NCI-H82 treated with DMSO at 0.1 percent for 48 hours (cell line): ENCODE results near the gene CCL26.

ENCODE experiments used
- DNase-seq: peaks from one replicate; lab custom pipeline; 2025; ENCODE audit not compliant: unreplicated experiment; lab: John Stamatoyannopoulos, UW

CCL26 gene

DNA sequence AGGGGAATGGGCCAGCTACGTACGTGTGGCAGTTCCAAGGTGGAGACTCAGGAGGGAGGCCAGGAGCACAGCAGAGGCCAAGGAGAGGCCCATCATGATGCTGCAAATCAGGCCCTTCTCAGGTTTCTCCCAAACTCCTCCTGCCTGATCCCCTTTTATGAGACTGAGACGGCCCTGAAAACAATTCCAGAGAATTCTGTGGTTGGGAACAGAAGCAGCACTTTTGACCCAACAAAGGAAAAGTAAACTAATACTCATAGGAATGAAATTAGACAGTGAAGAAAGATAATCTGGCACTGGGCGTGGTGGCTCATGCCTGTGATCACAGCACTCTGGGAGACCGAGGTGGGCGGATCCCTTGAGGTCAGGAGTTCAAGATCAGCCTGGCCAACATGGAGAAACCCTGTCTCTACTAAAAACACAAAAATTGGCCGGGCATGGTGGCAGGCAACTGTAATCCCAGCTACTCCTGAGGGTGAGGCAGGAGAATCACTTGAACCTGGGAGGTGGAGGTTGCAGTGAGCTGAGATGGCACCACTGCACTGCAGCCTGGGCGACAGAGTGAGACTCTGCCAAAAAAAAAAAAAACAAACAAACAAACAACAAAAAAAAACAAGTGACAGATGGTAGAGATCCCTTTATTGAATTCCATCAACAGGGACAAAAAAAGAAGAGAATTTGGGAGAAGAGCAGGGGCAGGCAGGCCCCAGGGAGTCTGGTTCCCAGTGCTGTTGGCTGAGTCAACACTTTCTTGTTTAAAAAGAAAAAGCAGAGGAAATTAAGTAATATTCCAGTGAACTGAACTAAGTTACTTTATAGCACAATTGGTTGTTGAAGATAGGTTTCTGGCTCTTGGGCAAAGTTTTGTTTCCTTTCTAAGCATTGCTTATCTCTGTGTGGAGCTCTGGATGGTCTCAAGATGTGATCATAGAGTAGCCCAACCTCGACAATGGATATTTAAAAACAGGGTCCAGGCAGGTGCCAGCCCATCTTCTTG lies at the start of gene CCL26:
CCL26 (minus strand) TSS at position 131 of the 997 bp plus-strand sequence; CDS start at position 96, 35 bp downstream.
- no peak for DNase-seq

DNA sequence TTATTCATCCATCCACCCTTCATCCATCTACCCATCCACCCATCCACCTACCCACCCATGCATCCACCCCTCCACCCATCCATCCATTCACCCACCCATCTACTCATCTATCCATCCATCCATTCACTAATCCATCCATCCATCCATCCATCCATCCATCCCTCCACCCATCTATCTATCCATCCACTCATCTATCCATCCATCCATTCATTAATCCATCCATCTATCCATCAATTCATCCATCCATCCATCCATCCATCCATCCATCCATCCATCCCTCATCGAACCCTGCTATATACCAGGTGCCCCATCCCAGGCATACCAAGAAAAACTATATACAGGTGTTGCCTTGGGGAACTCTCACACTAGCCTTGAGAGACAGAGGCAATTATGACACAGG lies 48.7 kb upstream of the CCL26 start:
- no peak for DNase-seq

DNA sequence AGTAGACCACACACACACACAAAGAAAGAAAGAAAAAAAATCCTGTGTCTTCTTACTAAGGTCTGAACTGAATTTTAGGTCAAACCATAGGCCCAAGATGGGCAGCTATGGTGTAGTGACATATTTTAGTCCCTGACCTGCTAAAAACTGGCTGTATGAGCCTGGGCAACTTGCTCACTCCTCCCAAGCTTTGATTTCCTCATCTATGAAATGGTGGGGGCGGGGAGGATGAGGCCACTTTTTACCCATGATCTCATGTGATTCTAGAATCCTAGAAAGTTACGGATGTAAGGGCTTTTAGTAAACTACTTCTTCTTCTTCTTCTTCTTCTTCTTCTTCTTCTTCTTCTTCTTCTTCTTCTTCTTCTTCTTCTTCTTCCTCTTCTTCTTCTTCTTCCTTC lies 47.7 kb upstream of the CCL26 start:
- DNase-seq, result no peak

DNA sequence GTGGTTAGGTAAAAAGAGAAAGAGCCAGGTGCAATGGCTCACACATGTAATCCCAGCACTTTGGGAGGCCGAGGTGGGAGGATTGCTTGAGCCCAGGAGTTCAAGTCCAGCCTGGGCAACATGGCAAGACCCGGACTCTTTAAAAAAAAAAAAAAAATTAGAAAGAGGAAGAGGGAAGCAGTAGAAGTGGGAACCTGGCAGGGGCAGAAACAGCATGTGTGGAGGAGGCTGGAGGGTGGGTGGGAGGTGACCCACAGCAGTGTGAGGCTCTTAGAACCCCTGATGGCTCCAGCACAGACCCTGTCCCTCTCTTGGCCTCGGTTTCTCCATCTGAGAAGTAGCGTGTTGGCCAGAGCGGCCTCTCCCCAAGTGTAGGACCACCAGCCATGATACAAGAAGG lies 46.5 kb upstream of the CCL26 start:
- DNase-seq, result no peak

DNA sequence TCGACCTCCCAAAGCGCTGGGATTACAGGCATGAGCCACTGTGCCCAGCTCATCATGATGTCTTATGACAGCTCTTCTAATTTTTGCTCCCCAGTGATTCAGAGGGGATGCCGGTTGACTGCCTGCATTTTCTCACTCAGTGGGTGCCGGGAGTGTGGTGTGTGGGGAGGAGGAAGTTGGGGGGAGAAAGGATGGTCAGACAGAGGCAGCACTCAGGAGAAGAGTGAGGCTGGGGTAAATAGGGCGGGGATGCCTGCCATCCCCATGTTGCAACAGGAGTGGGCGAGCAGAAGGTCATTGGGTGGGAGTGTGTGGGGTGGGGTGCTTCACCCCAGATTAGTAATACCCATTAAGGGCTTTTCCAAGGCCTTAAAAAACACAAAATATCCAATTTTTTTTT lies 45.1 kb upstream of the CCL26 start:
- no peak for DNase-seq

DNA sequence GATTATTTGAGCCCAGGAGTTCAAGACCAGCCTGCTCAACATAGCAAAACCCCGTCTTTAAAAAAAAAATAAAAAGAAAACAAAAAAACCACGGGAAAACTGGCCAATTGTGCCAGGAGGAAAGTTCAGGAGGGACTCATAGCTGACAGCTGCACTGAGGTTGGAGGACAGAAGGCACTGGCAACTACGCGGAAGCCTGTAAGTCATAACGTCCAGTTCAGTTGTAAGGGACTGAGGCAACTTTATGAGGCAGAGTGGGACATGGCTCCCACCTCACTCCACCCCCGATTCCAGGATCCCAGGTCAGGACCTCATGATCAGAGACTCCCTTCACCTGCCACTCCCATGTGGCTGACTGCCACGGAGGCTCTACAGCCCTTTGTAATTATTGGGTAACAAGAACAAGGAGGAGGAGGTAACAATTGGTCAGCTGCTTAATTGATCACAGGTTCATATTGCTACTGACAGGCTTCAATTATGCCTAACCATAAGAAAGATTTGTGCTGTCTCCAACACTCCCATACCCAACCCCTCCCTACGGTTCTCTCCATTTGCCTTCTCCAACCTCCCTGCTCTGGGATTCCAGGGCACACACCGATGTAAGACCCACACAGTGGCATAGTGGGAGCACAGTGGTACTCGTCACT lies 43.5 kb upstream of the CCL26 start:
- DNase-seq, result no peak

DNA sequence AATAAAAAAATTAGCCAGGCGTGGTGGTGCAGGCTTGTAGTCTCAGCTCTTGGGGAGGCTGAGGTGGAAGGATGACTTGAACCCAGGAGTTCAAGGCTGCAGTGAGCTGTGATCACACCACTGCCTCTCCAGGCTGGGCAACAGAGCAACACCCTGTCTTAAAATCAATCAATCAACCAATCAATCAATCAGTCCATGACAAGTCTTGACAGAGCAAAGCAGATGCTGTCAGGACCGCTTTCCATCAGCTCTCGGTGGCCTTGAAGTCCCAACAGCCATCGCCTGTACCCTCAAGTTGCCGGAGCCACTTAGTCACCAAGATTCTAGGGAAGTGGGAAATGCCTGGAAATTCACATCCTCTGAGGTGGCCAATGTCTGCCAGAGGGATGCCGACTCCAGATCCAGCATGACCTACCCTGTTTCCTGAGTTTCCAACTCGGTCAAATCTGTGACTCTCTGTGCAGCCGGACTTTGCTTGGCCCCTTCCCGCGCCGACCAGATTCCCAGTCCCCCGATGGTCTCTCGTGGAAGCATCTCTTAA lies 42.5 kb upstream of the CCL26 start:
- no peak for DNase-seq

- no peak for DNase-seq
Observed at GRCh38 chr7:75813781-75814236, 41.8 kb upstream of the CCL26 start, which contains the start of gene CCL24. Gene CCL24, minus strand, starts transcription at chr7:75813806. Its CDS starts 91 bp downstream, at chr7:75813715.

- no peak for DNase-seq
Observed at GRCh38 chr7:75813084-75813483, 41.1 kb upstream of the CCL26 start.

DNA sequence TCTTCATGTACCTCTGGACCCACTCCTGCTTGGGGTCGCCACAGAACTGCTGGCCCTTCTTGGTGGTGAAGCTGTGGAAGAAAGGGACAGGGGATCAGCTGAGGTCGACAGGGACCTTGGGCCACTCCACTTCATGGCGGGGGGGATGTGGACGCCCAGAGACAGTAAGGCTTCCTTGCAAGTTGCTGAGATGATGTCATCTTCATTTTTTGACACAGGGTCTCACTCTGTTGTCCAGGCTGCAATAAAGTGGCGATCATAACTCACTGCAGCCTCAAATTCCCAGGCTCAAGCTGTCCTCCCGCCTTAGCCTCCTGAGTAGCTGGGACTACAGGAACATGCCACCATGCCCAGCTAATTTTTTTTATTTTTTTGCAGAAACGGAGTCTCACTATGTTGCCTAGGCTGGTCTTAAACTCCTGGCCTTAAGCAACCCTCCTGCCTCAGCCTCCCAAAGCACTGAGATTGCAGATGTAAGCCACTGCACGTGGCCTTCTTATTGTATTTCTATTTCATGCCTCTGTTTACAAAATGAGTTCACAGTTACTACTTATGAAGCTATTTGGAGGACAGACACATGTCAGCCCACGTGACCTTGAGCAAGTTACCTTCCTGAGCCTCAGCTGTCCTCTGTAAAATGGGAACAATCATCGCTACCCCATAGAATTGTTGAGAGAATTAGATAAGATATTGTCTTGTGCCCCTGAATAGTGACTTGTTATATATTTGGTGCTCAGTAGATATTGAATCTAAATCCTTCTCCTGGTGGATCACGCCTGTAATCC lies 40.1 kb upstream of the CCL26 start:
- no peak for DNase-seq

- DNase-seq, result no peak
Observed at GRCh38 chr7:75809396-75809795, 37.4 kb upstream of the CCL26 start.

- DNase-seq, result no peak
Observed at GRCh38 chr7:75808106-75808505, 36.1 kb upstream of the CCL26 start.

DNA sequence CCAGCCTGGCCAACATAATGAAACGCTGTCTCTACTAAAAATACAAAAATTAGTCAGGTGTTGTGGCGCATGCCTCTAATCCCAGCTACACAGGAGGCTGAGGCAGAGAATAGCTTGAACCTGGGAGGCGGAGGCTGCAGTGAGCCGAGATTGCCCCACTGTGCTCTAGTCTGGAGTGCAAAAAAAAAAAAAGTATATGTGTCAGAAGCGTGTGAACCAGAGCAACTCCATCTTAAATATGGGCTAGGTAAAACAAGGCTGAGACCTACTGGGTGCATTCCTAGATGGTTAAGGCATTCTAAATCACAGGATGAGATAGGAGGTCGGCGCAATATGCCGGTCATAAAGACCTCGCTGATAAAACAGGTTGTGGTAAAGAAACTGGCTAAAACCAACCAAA lies 35.4 kb upstream of the CCL26 start:
- no peak for DNase-seq

- DNase-seq, result no peak
Observed at GRCh38 chr7:75806560-75807307, 34.7 kb upstream of the CCL26 start.

- no peak for DNase-seq
Observed at GRCh38 chr7:75804705-75805104, 32.7 kb upstream of the CCL26 start.

- DNase-seq, result no peak
Observed at GRCh38 chr7:75804004-75804403, 32.0 kb upstream of the CCL26 start.

GRCh38 chr7:75802552-75802821 lies 30.5 kb upstream of the CCL26 start:
- DNase-seq, result no peak

- DNase-seq, result no peak
Observed at GRCh38 chr7:75798770-75799169, 26.8 kb upstream of the CCL26 start.

DNA sequence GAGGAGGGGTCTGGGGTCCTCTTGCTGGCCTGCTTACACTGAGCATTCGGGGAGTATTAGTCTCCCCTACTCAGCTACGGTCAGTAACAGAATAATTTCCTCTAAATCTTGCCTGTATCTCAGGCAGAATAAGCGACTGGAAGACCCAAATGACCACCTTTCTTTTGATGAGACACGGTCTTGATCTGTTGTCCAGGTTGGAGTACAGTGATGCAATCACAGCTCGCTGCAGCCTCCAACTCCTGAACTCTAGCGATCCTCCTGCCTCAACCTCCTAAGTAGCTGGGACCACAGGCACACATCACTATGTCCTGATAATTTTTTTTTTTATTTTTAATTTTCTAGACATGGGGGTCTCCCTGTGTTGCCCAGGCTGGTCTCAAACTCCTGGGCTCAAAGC lies 24.4 kb upstream of the CCL26 start:
- DNase-seq, result no peak

DNA sequence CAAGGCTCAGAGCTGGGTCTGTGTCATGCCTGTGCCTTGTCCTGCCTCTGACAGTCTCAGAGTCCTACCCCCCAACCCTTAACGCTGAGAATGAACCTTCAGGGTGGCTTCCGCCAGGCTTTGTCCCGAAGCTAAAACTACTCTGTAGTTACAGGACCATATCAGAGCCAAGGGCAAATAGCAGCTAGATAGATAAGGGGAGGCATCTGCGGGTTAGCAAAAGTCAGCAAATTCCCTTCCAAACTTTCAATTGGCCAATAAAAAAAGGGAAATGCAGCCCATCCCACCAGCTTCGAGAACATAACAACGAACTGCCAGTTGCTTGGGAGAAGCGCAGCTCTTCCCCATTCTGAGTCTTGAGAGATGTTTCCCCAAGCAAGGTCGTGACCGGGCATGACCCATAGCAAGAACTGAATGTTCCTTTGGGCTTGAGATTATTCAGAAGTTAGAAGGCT lies 23.8 kb upstream of the CCL26 start:
- DNase-seq, result no peak
